Smooth muscle cell (in vitro differentiated cells): ENCODE results near the gene IGF2R. TPM values are rescaled to one million over a fixed set of nuclear protein-coding genes. Genes with fewer than 3 reads are reported as not detected.
"Not testable (repeated sequence)": the region's sequence is repeated elsewhere in the genome, so short reads cannot be mapped to it uniquely, and the experiment has no call there.

ENCODE experiments used
- DNase-seq: peaks from one replicate; lab custom pipeline; 2025; ENCODE audit not compliant: unreplicated experiment; lab: John Stamatoyannopoulos, UW
- H2AFZ ChIP-seq: fragments of 200-600 bp; sonication (generic); 2 replicates; pipeline ENCODE4 v1.6.0; 2016; ENCODE audit warnings: antibody characterized with exemption, low read depth, mild to moderate bottlenecking
- H3F3A ChIP-seq: fragments of 200-600 bp; sonication (generic); 2 replicates; pipeline ENCODE4 v1.6.0; 2017; ENCODE audit warnings: antibody characterized with exemption, low read depth
- H3K27ac ChIP-seq: fragments of 200-600 bp; sonication (generic); 2 replicates; pipeline ENCODE4 v1.5.1; 2016; ENCODE audit warnings: low read depth, mild to moderate bottlenecking
- H3K27me3 ChIP-seq: fragments of 200-600 bp; sonication (generic); 2 replicates; pipeline ENCODE4 v1.6.1; 2016; ENCODE audit warnings: low read depth, mild to moderate bottlenecking
- H3K36me3 ChIP-seq: fragments of 200-600 bp; sonication (generic); 2 replicates; pipeline ENCODE4 v1.5.1; 2016; ENCODE audit warnings: low read depth
- H3K4me1 ChIP-seq: fragments of 200-600 bp; sonication (generic); 2 replicates; pipeline ENCODE4 v1.5.1; 2016; ENCODE audit warnings: low read depth
- H3K4me2 ChIP-seq: fragments of 200-600 bp; sonication (generic); 2 replicates; pipeline ENCODE4 v1.6.0; 2016; ENCODE audit warnings: mild to moderate bottlenecking
- H3K4me3 ChIP-seq: fragments of 200-600 bp; sonication (generic); 2 replicates; pipeline ENCODE4 v1.5.1; 2016; ENCODE audit warnings: mild to moderate bottlenecking
- H3K79me2 ChIP-seq: fragments of 200-600 bp; sonication (generic); 2 replicates; pipeline ENCODE4 v1.6.0; 2016; ENCODE audit warnings: low read depth, mild to moderate bottlenecking
- H3K9ac ChIP-seq: fragments of 200-600 bp; sonication (generic); 2 replicates; pipeline ENCODE4 v1.6.0; 2016; ENCODE audit warnings: low read depth
- H3K9me3 ChIP-seq: fragments of 200-600 bp; sonication (generic); replicated peaks from 2 replicates; pipeline ENCODE4 v1.5.1; 2016; ENCODE audit warnings: low read depth
- H4K20me1 ChIP-seq: fragments of 200-600 bp; sonication (generic); 2 replicates; pipeline ENCODE4 v1.6.0; 2016; ENCODE audit warnings: low read depth
- WGBS: methylation state at CpG from one replicate; pipeline ENCODE4 v1.1.7; 2016; ENCODE audit warnings: low lambda C conversion rate; 5-methylcytosine and 5-hydroxymethylcytosine counted together
- polyA plus RNA-seq: library from polyadenylated mRNA; unstranded; fragments of >200 nt; fragmentation: Nextera tagmentation; extraction: Ambion mirVana; gene quantifications from 2 replicates; pipeline ENCODE4 v1.2.1, GENCODE V29; 2016
- total RNA-seq: library from RNA; depleted of rRNA; stranded (reverse); fragments of >200 nt; gene quantifications from 2 replicates; pipeline ENCODE4 v1.2.3, GENCODE V29; 2014
- TF ChIP-seq, protein P1 (sequence below): fragments of 200-600 bp; sonication (generic); IDR thresholded peaks from 2 replicates; pipeline ENCODE4 v1.5.1; 2017; ENCODE audit warnings: borderline replicate concordance, mild to moderate bottlenecking, antibody characterized with exemption; ENCODE audit not compliant: insufficient read depth, poor library complexity, severe bottlenecking

Gene IGF2R
- total and polyA plus RNA-seq, 2 experiments from 2014 or later: 44.7 to 77.4 TPM

DNA sequence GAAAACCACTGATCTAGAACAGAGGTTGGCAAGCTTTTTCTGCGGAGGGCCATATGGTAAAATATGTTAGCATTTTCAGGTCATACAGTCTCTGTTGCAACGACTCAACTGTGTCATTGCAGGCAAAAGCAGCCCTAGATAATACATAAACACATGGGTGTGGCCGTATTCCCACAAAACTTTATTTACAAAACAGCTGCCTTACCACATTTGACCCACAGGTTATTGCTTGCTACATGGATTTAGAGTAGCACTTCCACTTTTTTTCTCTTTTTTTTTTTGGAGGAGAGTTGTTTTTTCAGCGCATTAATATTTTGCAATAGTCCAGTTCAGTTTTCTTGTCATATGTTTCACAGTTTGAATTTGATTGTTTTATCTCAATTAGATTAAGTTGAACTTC, 2.5 kb upstream of the IGF2R start:
- H2AFZ ChIP-seq: no peak overlapping the region
- TF ChIP-seq, protein P1, sequence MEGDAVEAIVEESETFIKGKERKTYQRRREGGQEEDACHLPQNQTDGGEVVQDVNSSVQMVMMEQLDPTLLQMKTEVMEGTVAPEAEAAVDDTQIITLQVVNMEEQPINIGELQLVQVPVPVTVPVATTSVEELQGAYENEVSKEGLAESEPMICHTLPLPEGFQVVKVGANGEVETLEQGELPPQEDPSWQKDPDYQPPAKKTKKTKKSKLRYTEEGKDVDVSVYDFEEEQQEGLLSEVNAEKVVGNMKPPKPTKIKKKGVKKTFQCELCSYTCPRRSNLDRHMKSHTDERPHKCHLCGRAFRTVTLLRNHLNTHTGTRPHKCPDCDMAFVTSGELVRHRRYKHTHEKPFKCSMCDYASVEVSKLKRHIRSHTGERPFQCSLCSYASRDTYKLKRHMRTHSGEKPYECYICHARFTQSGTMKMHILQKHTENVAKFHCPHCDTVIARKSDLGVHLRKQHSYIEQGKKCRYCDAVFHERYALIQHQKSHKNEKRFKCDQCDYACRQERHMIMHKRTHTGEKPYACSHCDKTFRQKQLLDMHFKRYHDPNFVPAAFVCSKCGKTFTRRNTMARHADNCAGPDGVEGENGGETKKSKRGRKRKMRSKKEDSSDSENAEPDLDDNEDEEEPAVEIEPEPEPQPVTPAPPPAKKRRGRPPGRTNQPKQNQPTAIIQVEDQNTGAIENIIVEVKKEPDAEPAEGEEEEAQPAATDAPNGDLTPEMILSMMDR: no peak
- H4K20me1 ChIP-seq: peaks cover 12% of the 10 kb centered on the region
- no peaks in the 10 kb centered on the region for H3F3A ChIP-seq
- peaks cover 10% of the 10 kb centered on the region for H3K4me1 ChIP-seq
- WGBS: 91% methylated on average over 4 of the region's 4 CpGs
- no peak overlapping the region for H3K27ac ChIP-seq
- no peak overlapping the region for H3K4me3 ChIP-seq
- H3K9ac ChIP-seq: no peak overlapping the region
- no peak for DNase-seq
- no peak overlapping the region for H3K4me2 ChIP-seq
- no peaks in the 10 kb centered on the region for H3K36me3 ChIP-seq
- H3K9me3 ChIP-seq: no peaks in the 10 kb centered on the region
- peaks cover 26% of the 10 kb centered on the region for H3K27me3 ChIP-seq
- peaks cover 22% of the 10 kb centered on the region for H3K79me2 ChIP-seq

DNA sequence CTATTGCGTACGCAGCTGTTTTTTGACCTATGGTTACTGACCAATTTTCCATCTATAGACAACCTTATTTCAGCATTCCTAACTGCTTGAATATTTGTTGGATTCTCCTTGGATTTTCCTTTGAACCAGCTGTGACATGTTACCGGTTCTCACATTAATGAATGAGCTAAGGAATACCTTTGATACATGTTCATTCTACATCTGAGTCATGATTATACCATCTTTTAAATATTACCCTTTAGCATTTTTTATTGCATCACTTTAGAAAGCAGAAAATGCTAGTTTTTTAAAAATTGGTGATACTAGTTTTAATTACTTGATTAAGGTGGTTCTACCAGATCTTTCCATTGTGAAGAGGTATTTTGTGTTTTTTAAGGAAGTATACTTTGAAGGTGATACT, 1.9 kb upstream of the IGF2R start:
- TF ChIP-seq, protein P1: no peak
- H3K4me2 ChIP-seq: no peak overlapping the region
- peaks cover 28% of the 10 kb centered on the region for H3K79me2 ChIP-seq
- no peak overlapping the region for H3K9ac ChIP-seq
- peaks cover 26% of the 10 kb centered on the region for H3K27me3 ChIP-seq
- H3K4me3 ChIP-seq: no peak overlapping the region
- no peak overlapping the region for H3K27ac ChIP-seq
- peaks cover 10% of the 10 kb centered on the region for H3K4me1 ChIP-seq
- DNase-seq: no peak
- no peaks in the 10 kb centered on the region for H3K9me3 ChIP-seq
- H3K36me3 ChIP-seq: no peaks in the 10 kb centered on the region
- H2AFZ ChIP-seq: no peak overlapping the region
- peaks cover 19% of the 10 kb centered on the region for H4K20me1 ChIP-seq
- WGBS: 92% methylated on average over 3 of the region's 3 CpGs
- H3F3A ChIP-seq: no peaks in the 10 kb centered on the region

DNA sequence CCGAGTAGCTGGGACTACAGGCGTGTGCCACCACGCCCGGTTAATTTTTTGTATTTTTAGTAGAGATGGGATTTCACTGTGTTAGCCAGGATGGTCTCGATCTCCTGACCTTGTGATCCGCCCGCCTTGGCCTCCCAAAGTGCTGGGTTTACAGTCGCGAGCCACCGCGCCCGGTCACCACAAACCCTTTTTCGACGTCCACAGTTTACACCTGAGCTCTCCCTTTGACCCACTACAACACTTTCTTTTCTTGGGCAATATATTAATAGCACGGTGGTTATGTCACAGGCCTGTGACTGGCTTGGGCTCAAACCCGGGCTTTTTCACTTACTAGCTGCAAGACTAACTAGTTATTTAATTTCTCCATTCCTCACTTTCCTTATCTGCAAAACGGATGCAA, 1.3 kb upstream of the IGF2R start:
- DNase-seq, H3K9ac ChIP-seq: not testable (repeated sequence)
- WGBS: 94% methylated on average over 17 of the region's 17 CpGs

DNA sequence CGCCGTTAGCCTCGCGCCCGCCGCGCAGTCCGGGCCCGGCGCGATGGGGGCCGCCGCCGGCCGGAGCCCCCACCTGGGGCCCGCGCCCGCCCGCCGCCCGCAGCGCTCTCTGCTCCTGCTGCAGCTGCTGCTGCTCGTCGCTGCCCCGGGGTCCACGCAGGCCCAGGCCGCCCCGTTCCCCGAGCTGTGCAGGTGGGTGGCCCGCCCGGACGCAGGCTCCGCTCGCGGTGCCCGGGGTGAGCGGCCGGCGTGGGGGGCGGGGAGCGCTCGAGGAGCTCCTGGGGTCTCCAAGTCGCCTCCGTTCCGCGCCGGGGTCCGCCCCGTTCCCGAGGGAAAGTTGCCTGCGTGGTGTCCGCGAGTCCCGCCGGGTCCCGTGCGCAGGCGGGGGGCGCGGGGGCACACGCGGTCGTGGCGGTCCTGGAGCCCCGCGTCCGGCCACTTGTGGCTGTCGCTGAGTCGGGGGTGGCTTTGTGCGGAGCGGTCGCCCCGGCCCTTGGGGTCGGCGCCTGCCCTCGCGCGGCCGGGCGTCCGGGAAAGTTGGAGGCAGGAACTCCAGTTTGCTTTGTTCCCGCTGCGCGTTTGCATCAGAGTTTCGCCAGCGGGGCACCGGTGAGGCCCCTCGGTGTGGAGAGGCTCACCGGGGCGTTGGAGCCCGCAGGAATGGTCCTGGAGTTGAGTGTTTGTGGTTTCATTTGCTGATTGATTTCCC, 476 bp downstream of the IGF2R start:
- H2AFZ ChIP-seq: peak overlapping the region; percentile 92

More for the DNA sequence above, 1.3 kb upstream of the IGF2R start:
- not testable (repeated sequence) for H3F3A ChIP-seq, H3K4me2 ChIP-seq, H3K36me3 ChIP-seq, H3K9me3 ChIP-seq, H3K27ac ChIP-seq, H3K4me3 ChIP-seq, H2AFZ ChIP-seq
- Histone ChIP-seq H3K27me3 (peaks cover 26% of the 10 kb centered on the region), H3K4me1 (peaks cover 10% of the 10 kb centered on the region), H4K20me1 (peaks cover 25% of the 10 kb centered on the region), H3K79me2 (peaks cover 35% of the 10 kb centered on the region)

More for the DNA sequence above, 476 bp downstream of the IGF2R start:
- WGBS: under 1% methylated on average over 71 of the region's 91 CpGs
- Histone ChIP-seq H3K4me2 (peak overlapping the region; percentile 90), H3K4me3 (peak overlapping the region; percentile 97), H3K27me3 (peaks cover 16% of the 10 kb centered on the region), H3K9ac (peak overlapping the region; percentile 91), H3K9me3 (no peaks in the 10 kb centered on the region), H3K4me1 (peaks cover 10% of the 10 kb centered on the region), H3K27ac (peak overlapping the region; percentile 84), H3K79me2 (peaks cover 52% of the 10 kb centered on the region), H4K20me1 (peaks cover 42% of the 10 kb centered on the region), H3F3A (no peaks in the 10 kb centered on the region), H3K36me3 (no peaks in the 10 kb centered on the region)
- TF ChIP-seq, protein P1: no peak
- DNase-seq: no peak
